ENCODE data around the gene UNC45B.

DNA sequence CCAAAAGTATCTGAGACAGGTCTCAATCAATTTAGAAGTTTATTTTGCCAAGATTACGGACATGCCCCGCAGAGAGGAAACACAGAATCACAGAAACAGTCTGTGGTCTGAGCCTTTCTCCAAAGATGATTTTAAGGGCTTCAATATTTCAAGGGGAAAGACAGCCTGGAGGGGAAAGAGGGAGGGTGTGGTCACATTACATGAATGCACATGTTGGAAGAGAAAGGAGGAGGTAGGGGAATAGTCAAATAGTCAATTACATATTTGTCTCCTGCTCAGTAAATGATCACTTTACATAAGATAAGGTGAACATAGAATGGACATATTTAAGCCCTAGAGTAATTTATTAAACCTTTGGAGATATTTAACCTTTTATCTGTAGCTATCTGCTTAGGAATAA lies 12.3 kb downstream of the UNC45B start:
- TF ChIP-seq, protein P1, sequence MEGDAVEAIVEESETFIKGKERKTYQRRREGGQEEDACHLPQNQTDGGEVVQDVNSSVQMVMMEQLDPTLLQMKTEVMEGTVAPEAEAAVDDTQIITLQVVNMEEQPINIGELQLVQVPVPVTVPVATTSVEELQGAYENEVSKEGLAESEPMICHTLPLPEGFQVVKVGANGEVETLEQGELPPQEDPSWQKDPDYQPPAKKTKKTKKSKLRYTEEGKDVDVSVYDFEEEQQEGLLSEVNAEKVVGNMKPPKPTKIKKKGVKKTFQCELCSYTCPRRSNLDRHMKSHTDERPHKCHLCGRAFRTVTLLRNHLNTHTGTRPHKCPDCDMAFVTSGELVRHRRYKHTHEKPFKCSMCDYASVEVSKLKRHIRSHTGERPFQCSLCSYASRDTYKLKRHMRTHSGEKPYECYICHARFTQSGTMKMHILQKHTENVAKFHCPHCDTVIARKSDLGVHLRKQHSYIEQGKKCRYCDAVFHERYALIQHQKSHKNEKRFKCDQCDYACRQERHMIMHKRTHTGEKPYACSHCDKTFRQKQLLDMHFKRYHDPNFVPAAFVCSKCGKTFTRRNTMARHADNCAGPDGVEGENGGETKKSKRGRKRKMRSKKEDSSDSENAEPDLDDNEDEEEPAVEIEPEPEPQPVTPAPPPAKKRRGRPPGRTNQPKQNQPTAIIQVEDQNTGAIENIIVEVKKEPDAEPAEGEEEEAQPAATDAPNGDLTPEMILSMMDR (IDR thresholded peaks at IDR 0.05) = no peak
- TF ChIP-seq POLR2A (IDR thresholded peaks at IDR 0.05) = no peak

All from Peyer's patch (tissue), 4 donors.